Small intestine (tissue), 7 donors: ENCODE data around the gene ZFP57. TPM values are rescaled to one million over a fixed set of nuclear protein-coding genes. Genes with fewer than 3 reads are reported as not detected.

ENCODE experiments used
- DNase-seq, 2 donors: peaks; one replicate each; pipeline versions ENCODE4 v3.0.0 to v3.0.0-alpha.2; 2013
- FAIRE-seq: peaks from 2 replicates; lab custom pipeline; 2012; peaks lifted over from hg19 to GRCh38; lab: Jason Lieb, UNC
- H3K27ac ChIP-seq, 3 donors: one replicate each; pipeline ENCODE4 v1.5.1; 2013; ENCODE audit warnings: low read length in 2 of 3, mild to moderate bottlenecking in 2 of 3, control low read depth in 1 of 3, inconsistent platforms in 1 of 3, low read depth in 1 of 3, moderate library complexity in 1 of 3
- H3K27me3 ChIP-seq, 3 donors: one replicate each; pipeline ENCODE4 v1.6.1; 2013; ENCODE audit warnings: low read length in 3 of 3, inconsistent platforms in 1 of 3; ENCODE audit not compliant: control insufficient read depth in 3 of 3, insufficient read depth in 3 of 3
- H3K36me3 ChIP-seq, 3 donors: one replicate each; pipeline ENCODE4 v1.6.1; 2013; ENCODE audit warnings: low read length in 3 of 3, inconsistent platforms in 1 of 3, low read depth in 1 of 3, mild to moderate bottlenecking in 1 of 3, moderate library complexity in 1 of 3; ENCODE audit not compliant: control insufficient read depth in 3 of 3, insufficient read depth in 2 of 3
- H3K4me1 ChIP-seq, 3 donors: one replicate each; pipeline ENCODE4 v1.6.1; 2013; ENCODE audit warnings: low read length in 2 of 3, inconsistent platforms in 1 of 3, low read depth in 1 of 3, mild to moderate bottlenecking in 1 of 3, moderate library complexity in 1 of 3; ENCODE audit not compliant: control insufficient read depth in 3 of 3, insufficient read depth in 2 of 3
- H3K4me3 ChIP-seq, 3 donors: one replicate each; pipeline ENCODE4 v1.5.1; 2013; ENCODE audit warnings: low read length in 3 of 3, control low read depth in 1 of 3, inconsistent platforms in 1 of 3, low read depth in 1 of 3, mild to moderate bottlenecking in 1 of 3, moderate library complexity in 1 of 3
- H3K9me3 ChIP-seq, 2 donors: one replicate each; pipeline ENCODE4 v1.6.1; 2013; ENCODE audit warnings: low read depth in 1 of 2, low read length in 1 of 2; ENCODE audit not compliant: control insufficient read depth in 2 of 2, insufficient read depth in 1 of 2
- WGBS, 3 donors: extraction: QIAGEN DNeasy Blood & Tissue Kit; methylation state at CpG; one replicate each; pipeline ENCODE4 v1.1.7; 2013; 5-methylcytosine and 5-hydroxymethylcytosine counted together
- polyA plus RNA-seq, 4 donors: library from polyadenylated mRNA; stranded (reverse) in 3 of 4; unstranded in 1 of 4; fragments of 200-250 nt in 3 of 4; fragments of 120-200 nt in 1 of 4; gene quantifications; one replicate each; pipeline versions ENCODE4 v1.2.1 to v1.2.3, GENCODE V29; 2013
- donor health status: healthy with polysubstance abuse.
- donor health status: control.
- donor health status: control.
- donor health status: Bipolar disorder and iron deficiency.
- donor health status: healthy.

The ZFP57 gene
- polyA plus RNA-seq, 4 donors: 1.4 TPM; not detected in 3

DNA sequence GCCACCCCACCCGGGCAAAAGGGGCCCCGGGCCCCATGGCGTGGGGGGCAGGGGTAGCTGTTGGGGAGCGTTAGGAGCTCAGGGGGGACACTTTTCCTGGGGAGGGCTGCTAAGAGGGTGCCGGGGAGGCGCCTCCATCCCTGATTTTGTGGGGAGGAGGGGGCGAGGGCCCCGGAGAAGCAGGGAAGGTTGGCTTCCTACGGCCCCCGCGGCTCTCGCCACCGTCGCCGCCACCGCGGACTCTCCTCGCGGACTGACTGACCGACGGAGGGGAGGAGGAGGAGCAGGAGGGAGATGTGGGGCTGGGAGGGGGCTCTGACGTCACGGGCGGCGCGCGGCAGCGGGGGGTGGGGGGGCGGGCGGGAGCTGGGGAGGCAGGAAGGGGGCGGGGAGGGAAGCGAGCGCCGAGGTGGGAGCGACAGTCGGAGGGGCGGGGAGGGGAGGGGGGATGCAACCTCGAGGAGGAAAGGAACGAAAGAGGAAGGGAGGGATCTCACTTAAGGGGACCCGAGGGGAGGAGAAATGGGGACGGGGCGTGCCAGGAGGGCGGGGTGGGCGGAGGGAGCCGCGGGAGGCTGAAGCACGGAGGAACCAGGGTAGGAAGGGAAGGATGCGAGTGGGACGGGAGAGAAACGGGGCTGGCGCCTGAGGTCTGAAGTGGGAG is 53.1 kb downstream of the ZFP57 start:
- Histone ChIP-seq H3K27ac (peak overlapping the region in 2 of 3 donors; percentile 61 to 66), H3K4me3 (peak overlapping the region; percentile 33 to 53 (median 42)), H3K4me1 (peaks cover 0 to 4% (median 0%) of the 10 kb centered on the region in 3 donors), H3K9me3 (no peaks in the 10 kb centered on the region), H3K36me3 (peaks cover 0 to 6% (median 0%) of the 10 kb centered on the region in 3 donors), H3K27me3 (peaks cover 0 to 72% (median 7%) of the 10 kb centered on the region in 3 donors)
- no peak for DNase-seq
- no peak for FAIRE-seq
- 1 to 4% (median 1%) methylated on average over 26 to 51 of the region's 51 CpGs for WGBS, 3 donors

DNA sequence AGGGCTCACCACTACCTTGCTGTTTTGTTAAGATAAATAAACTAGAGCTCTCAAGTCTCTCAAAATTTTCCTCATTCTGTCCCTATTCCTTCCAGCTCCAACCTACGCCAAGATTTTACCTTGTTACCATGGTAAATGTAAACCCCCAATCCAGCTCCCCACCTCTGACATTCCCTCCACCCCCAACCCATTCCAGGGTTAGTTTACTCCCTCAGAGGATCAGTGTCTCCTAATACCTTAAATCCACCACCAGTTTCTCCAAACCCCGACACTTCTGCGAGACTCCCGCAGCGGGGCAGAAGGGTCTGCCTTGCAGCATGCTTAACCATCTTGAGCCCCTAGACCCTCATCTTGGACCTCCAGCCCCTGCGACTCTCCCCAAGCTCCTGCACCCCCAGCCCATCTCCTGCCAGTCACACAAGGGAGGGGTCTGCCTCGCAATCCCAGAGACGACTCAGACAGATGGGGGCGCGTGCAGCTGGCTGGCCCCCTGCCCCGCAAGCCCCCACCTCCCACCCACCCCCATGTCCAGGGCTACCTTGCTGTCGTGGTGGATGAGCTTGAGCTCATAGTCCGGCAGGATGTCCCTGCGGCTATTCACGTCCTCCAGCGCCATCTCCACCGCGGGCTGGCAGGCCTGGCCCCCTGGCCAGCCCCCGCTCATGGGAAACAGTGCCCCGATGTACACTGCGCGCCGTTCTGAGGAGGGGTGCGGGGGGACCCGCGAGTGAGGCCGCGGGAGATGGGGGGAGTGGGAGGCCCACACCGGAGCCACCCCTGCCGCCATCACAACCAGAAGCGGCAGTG is 53.8 kb downstream of the ZFP57 start:
- Histone ChIP-seq H3K27ac (peak overlapping the region in 1 of 3 donors; percentile 36), H3K36me3 (peaks cover 0 to 6% (median 0%) of the 10 kb centered on the region in 3 donors), H3K4me3 (peak overlapping the region in 2 of 3 donors; percentile 33 to 52), H3K27me3 (peaks cover 0 to 66% (median 5%) of the 10 kb centered on the region in 3 donors), H3K4me1 (peaks cover 0 to 4% (median 0%) of the 10 kb centered on the region in 3 donors), H3K9me3 (no peaks in the 10 kb centered on the region)
- 18 to 23% (median 18%) methylated on average over 24 to 31 of the region's 31 CpGs for WGBS, 3 donors
- DNase-seq: peak in 1 of 2 donors; percentile 13
- FAIRE-seq: no peak

DNA sequence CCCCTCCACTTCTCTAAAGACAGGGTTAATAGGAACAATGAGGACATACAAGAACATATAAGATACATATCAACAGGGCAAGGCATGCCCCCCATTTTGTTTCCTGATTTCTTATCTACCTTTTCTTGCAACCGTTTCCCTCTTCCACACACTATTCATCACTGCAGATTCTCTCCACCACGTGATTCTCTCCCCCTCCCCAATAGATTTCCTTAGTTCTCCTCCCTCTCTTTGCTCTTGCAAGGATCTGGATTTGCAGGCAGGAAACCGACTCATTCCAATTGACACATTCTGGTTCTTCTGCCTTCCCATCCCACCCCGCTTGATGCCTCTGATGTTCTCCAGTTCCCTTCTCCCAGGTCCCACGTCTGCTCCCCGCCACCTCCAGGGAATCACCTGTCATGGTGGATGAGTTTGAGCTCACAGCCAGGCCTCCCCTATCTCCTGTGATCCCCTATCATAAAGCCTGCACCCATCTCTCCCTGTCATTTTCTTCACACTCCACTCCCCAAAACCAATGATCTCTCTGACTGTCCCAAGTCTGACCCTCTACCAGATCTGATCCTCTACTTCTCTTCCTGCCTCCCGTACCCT is 55.5 kb downstream of the ZFP57 start:
- H3K9me3 ChIP-seq: no peaks in the 10 kb centered on the region
- 58 to 59% (median 59%) methylated on average over 7 of the region's 7 CpGs for whole genome bisulfite sequencing, 3 donors
- H3K36me3 ChIP-seq: peaks cover 0 to 8% (median 0%) of the 10 kb centered on the region in 3 donors
- peaks cover 0 to 4% (median 0%) of the 10 kb centered on the region in 3 donors for H3K4me1 ChIP-seq
- no peak overlapping the region for H3K27ac ChIP-seq
- no peak overlapping the region for H3K4me3 ChIP-seq
- H3K27me3 ChIP-seq: peaks cover 0 to 50% (median 2%) of the 10 kb centered on the region in 3 donors
- no peak for FAIRE-seq
- no peak for DNase-seq

DNA sequence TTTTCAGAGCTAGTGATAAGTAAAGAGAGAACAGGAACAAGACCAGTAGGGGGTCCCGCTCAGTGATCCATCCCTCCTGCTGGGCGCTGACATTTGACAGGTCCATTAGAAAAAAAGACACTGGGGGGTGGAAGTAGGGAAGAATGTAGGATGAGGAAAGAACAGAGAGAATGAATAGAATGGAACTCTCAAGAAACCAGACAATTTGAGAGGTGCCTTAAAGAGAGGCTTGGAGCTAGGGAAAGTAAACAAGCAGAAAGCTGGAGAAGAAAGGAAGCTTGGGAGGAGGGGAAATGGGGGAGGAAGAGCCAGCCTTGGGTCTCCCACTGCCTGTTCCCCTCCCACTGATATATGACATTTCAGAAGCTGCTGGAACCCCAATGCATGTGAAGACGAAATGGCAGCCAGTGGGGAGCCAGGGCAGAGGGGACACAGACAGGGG is 56.4 kb downstream of the ZFP57 start:
- Histone ChIP-seq H3K9me3 (no peaks in the 10 kb centered on the region), H3K36me3 (peaks cover 0 to 8% (median 0%) of the 10 kb centered on the region in 3 donors), H3K27ac (no peak overlapping the region), H3K4me3 (no peak overlapping the region), H3K27me3 (peaks cover 0 to 42% (median 0%) of the 10 kb centered on the region in 3 donors), H3K4me1 (peaks cover 0 to 4% (median 0%) of the 10 kb centered on the region in 3 donors)
- DNase-seq: no peak
- FAIRE-seq: no peak
- 58 to 70% (median 69%) methylated on average over 3 of the region's 3 CpGs for WGBS, 3 donors

Other genes with a start within 250 kb of the ZFP57 start
- not detected for gene OR10C1, start 241.8 kb downstream of the ZFP57 start, polyA plus RNA-seq
- gene OR11A1, start 224.1 kb downstream of the ZFP57 start, polyA plus RNA-seq: not detected
- not detected for gene OR2H1, start 224.0 kb downstream of the ZFP57 start, polyA plus RNA-seq
- gene MAS1L, start 193.2 kb downstream of the ZFP57 start, polyA plus RNA-seq: not detected
- 10 to 100 TPM in 2 of 4 donors, 1 to 10 TPM in 1, not detected in 1; 4.6 to 20.0 (median 17.0) TPM for gene UBD, start 121.4 kb downstream of the ZFP57 start, polyA plus RNA-seq
- not detected for gene OR2H2, start 96.0 kb downstream of the ZFP57 start, polyA plus RNA-seq
- gene GABBR1, start 48.0 kb downstream of the ZFP57 start, polyA plus RNA-seq: 10 to 100 TPM in 2 of 4 donors, 1 to 10 TPM in 1, under 1 TPM in 1; 0.22 to 12.2 (median 7.1) TPM
- gene MOG, start 24.1 kb downstream of the ZFP57 start, polyA plus RNA-seq: under 1 TPM in 1 of 4 donors, not detected in 3; 0.07 TPM
- gene HLA-F, start 42.3 kb upstream of the ZFP57 start, polyA plus RNA-seq: 100 to 1,000 TPM in 3 of 4 donors, 1 to 10 TPM in 1; 7.1 to 564 (median 203) TPM
- 1 to 10 TPM in 1 of 4 donors, under 1 TPM in 2, not detected in 1; 0.21 to 5.6 (median 0.85) TPM for gene HLA-G, start 146.7 kb upstream of the ZFP57 start, polyA plus RNA-seq